Smooth muscle cell (in vitro differentiated cells): ENCODE results near the gene TNNC1. TPM values are rescaled to one million over a fixed set of nuclear protein-coding genes. Genes with fewer than 3 reads are reported as not detected.

ENCODE experiments used
- DNase-seq: peaks from one replicate; lab custom pipeline; 2025; ENCODE audit not compliant: unreplicated experiment; lab: John Stamatoyannopoulos, UW
- H2AFZ ChIP-seq: fragments of 200-600 bp; sonication (generic); 2 replicates; pipeline ENCODE4 v1.6.0; 2016; ENCODE audit warnings: antibody characterized with exemption, low read depth, mild to moderate bottlenecking
- H3F3A ChIP-seq: fragments of 200-600 bp; sonication (generic); 2 replicates; pipeline ENCODE4 v1.6.0; 2017; ENCODE audit warnings: antibody characterized with exemption, low read depth
- H3K27ac ChIP-seq: fragments of 200-600 bp; sonication (generic); 2 replicates; pipeline ENCODE4 v1.5.1; 2016; ENCODE audit warnings: low read depth, mild to moderate bottlenecking
- H3K27me3 ChIP-seq: fragments of 200-600 bp; sonication (generic); 2 replicates; pipeline ENCODE4 v1.6.1; 2016; ENCODE audit warnings: low read depth, mild to moderate bottlenecking
- H3K36me3 ChIP-seq: fragments of 200-600 bp; sonication (generic); 2 replicates; pipeline ENCODE4 v1.5.1; 2016; ENCODE audit warnings: low read depth
- H3K4me1 ChIP-seq: fragments of 200-600 bp; sonication (generic); 2 replicates; pipeline ENCODE4 v1.5.1; 2016; ENCODE audit warnings: low read depth
- H3K4me2 ChIP-seq: fragments of 200-600 bp; sonication (generic); 2 replicates; pipeline ENCODE4 v1.6.0; 2016; ENCODE audit warnings: mild to moderate bottlenecking
- H3K4me3 ChIP-seq: fragments of 200-600 bp; sonication (generic); 2 replicates; pipeline ENCODE4 v1.5.1; 2016; ENCODE audit warnings: mild to moderate bottlenecking
- H3K79me2 ChIP-seq: fragments of 200-600 bp; sonication (generic); 2 replicates; pipeline ENCODE4 v1.6.0; 2016; ENCODE audit warnings: low read depth, mild to moderate bottlenecking
- H3K9ac ChIP-seq: fragments of 200-600 bp; sonication (generic); 2 replicates; pipeline ENCODE4 v1.6.0; 2016; ENCODE audit warnings: low read depth
- H3K9me3 ChIP-seq: fragments of 200-600 bp; sonication (generic); replicated peaks from 2 replicates; pipeline ENCODE4 v1.5.1; 2016; ENCODE audit warnings: low read depth
- H4K20me1 ChIP-seq: fragments of 200-600 bp; sonication (generic); 2 replicates; pipeline ENCODE4 v1.6.0; 2016; ENCODE audit warnings: low read depth
- WGBS: methylation state at CpG from one replicate; pipeline ENCODE4 v1.1.7; 2016; ENCODE audit warnings: low lambda C conversion rate; 5-methylcytosine and 5-hydroxymethylcytosine counted together
- polyA plus RNA-seq: library from polyadenylated mRNA; unstranded; fragments of >200 nt; fragmentation: Nextera tagmentation; extraction: Ambion mirVana; gene quantifications from 2 replicates; pipeline ENCODE4 v1.2.1, GENCODE V29; 2016
- total RNA-seq: library from RNA; depleted of rRNA; stranded (reverse); fragments of >200 nt; gene quantifications from 2 replicates; pipeline ENCODE4 v1.2.3, GENCODE V29; 2014
- TF ChIP-seq, protein P1 (sequence below): fragments of 200-600 bp; sonication (generic); IDR thresholded peaks from 2 replicates; pipeline ENCODE4 v1.5.1; 2017; ENCODE audit warnings: borderline replicate concordance, mild to moderate bottlenecking, antibody characterized with exemption; ENCODE audit not compliant: insufficient read depth, poor library complexity, severe bottlenecking

Gene TNNC1
- total and polyA plus RNA-seq, 2 experiments from 2014 or later: 5.1 to 5.9 TPM

DNA sequence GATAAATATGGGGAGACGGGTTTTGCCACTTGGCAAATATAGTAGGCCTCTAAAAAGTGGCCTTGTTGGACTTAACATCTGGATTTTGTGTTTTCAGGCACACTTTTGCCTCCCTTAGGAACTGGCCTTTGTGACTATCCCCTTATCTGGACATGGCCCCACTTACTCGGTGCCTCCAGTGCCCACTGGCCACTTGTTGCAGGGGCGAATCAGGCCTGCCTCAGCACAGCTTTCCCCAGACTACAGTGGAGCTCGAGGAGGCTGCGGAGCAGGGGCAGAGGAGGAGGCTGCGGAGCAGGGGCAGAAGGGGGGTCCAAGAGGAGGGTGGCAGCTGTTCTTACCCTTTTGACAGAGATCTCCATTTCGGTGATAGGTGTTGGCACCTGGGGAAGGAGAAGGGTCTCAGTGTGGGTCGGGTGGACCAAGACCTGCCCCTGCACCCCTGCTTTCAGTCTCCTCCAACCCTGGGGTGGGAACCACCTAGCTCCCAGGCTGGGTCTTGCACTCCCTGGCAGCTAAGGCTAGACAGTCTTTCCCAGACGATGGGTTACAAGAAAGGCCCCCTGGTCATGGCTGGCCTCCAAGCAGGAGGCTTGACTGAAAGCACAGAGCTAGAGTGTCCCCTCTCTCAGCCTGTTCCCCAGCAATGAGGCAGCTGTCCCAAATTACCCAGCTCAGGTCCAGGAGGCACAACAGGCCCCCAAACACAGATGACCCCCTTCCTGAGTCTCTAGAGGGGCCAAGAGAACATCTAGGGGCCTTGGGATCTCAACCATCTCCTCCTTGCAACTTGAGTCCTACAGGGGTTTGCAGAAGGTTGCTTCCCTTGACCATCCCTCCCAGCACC lies 15.0 kb downstream of the TNNC1 start:
- Histone ChIP-seq H3K9me3 (no peaks in the 10 kb centered on the region), H3K27ac (no peak overlapping the region), H3K79me2 (no peaks in the 10 kb centered on the region), H3F3A (no peaks in the 10 kb centered on the region), H3K4me2 (no peak overlapping the region), H4K20me1 (no peaks in the 10 kb centered on the region), H3K4me3 (no peak overlapping the region), H3K27me3 (no peaks in the 10 kb centered on the region), H3K36me3 (no peaks in the 10 kb centered on the region), H3K9ac (no peak overlapping the region), H2AFZ (no peak overlapping the region), H3K4me1 (peaks cover 4% of the 10 kb centered on the region)
- WGBS: 94% methylated on average over 9 of the region's 9 CpGs
- TF ChIP-seq, protein P1, sequence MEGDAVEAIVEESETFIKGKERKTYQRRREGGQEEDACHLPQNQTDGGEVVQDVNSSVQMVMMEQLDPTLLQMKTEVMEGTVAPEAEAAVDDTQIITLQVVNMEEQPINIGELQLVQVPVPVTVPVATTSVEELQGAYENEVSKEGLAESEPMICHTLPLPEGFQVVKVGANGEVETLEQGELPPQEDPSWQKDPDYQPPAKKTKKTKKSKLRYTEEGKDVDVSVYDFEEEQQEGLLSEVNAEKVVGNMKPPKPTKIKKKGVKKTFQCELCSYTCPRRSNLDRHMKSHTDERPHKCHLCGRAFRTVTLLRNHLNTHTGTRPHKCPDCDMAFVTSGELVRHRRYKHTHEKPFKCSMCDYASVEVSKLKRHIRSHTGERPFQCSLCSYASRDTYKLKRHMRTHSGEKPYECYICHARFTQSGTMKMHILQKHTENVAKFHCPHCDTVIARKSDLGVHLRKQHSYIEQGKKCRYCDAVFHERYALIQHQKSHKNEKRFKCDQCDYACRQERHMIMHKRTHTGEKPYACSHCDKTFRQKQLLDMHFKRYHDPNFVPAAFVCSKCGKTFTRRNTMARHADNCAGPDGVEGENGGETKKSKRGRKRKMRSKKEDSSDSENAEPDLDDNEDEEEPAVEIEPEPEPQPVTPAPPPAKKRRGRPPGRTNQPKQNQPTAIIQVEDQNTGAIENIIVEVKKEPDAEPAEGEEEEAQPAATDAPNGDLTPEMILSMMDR: no peak
- DNase-seq: no peak

DNA sequence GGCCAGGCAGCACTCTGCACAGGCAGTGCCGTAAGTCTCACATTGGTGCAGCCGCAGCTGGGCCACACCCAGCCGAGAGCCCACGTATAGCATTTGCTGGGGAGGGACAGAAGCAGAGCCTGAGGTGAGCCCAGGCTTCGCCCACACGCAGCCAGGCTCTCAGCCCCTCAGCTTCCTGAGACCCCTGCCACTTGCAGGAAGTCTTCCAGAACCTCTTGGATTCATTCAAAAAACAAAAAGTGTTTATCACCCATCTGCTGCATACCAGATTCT lies 15.8 kb downstream of the TNNC1 start:
- Histone ChIP-seq H2AFZ (no peak overlapping the region), H4K20me1 (no peaks in the 10 kb centered on the region), H3K9ac (no peak overlapping the region)

DNA sequence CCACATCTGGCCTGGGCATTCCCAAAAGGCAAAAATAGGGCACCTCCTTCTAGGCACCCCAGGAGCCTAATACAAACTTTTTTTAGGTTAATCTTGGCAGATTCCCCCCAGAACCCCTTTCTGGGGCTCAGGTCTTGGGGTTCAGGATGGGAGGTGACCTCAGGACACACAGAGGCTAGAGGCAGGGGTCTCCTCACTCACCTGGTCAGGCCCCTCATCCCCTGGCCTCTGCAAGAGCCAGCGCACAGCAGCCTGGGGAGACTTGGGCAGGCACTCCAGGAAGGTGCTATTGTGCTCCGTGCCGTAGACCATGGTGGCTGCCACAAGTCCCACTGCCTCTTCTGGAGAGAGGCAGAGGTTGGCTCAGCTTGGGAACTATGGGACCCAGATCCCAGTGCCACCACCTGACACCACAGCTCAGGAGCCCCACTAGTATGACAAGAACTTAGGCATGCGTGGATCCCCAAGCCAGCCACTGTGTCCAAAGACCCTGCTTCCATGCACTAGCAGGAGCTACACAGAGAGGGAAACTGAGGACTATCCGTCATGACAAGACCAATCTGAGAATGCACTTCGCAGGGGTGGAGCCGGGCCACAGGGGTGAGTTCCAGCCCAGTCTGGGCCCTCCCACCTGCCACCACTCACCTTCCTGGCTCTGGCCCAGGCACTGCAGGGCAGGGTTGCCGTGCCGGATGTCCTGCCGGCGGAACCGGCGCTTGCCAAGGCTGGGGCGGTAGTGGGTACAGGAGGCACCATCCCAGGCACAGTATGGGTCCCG lies 16.3 kb downstream of the TNNC1 start:
- Histone ChIP-seq H3K27me3 (no peaks in the 10 kb centered on the region), H3K4me1 (peaks cover 14% of the 10 kb centered on the region), H3F3A (no peaks in the 10 kb centered on the region), H3K9ac (no peak overlapping the region), H4K20me1 (no peaks in the 10 kb centered on the region), H3K4me3 (no peak overlapping the region), H3K36me3 (no peaks in the 10 kb centered on the region), H3K4me2 (no peak overlapping the region), H3K27ac (no peak overlapping the region), H3K79me2 (no peaks in the 10 kb centered on the region), H2AFZ (no peak overlapping the region), H3K9me3 (no peaks in the 10 kb centered on the region)
- no peak for DNase-seq
- 94% methylated on average over 15 of the region's 15 CpGs for WGBS
- TF ChIP-seq, protein P1: no peak

More for the DNA sequence above, 15.8 kb downstream of the TNNC1 start:
- Histone ChIP-seq H3K79me2 (no peaks in the 10 kb centered on the region), H3F3A (no peaks in the 10 kb centered on the region), H3K4me3 (no peak overlapping the region), H3K4me1 (peaks cover 11% of the 10 kb centered on the region), H3K27me3 (no peaks in the 10 kb centered on the region), H3K4me2 (no peak overlapping the region), H3K36me3 (no peaks in the 10 kb centered on the region), H3K9me3 (no peaks in the 10 kb centered on the region), H3K27ac (no peak overlapping the region)
- no peak for DNase-seq
- 98% methylated on average over 6 of the region's 6 CpGs for WGBS
- TF ChIP-seq, protein P1: no peak
